GM12864 (cell line): ENCODE measurements around the gene ALKBH8.
A peak's percentile ranks its signal among the peaks of the same experiment; 100 is the strongest.
"Not testable (repeated sequence)": the region's sequence is repeated elsewhere in the genome, so short reads cannot be mapped to it uniquely, and the experiment has no call there.

Experiments used
- DNase-seq: peaks from one replicate; pipeline ENCODE4 v3.0.0-alpha.2; 2011; ENCODE audit warnings: low read depth
- H3K4me3 ChIP-seq: 2 replicates; pipeline ENCODE4 v1.5.1; 2011; ENCODE audit warnings: mild to moderate bottlenecking, low read depth, low read length, control low read depth
- CTCF ChIP-seq: IDR thresholded peaks from 2 replicates; pipeline ENCODE4 v1.5.1; 2011; ENCODE audit warnings: low read depth, mild to moderate bottlenecking, moderate library complexity, low read length, control low read depth, inconsistent platforms; ENCODE audit errors: missing control alignments

ALKBH8 gene

DNA sequence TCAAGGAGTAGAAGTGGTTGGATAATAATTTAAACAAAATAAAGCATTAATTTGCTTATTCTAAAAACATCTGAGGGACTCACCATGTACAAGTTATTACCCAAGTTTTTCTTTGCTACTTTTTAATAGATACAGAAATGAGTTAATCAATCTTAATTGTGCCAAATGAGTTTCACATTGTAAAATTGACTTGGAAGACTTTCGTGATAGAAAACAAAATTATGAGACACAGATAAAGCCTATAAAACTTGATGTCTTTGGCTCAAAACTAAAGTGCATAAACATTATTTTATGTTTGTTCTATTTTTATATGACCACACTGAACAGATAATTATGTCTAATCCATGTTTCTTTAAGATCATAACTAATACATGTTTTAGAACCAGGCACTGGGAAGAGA is 97.8 kb downstream of the ALKBH8 start:
- DNase-seq: no peak
- H3K4me3 ChIP-seq: no peak overlapping the region
- TF ChIP-seq CTCF: no peak

- H3K4me3 ChIP-seq, DNase-seq: not testable (repeated sequence)
These were observed 99.2 kb downstream of the ALKBH8 start for GRCh38 chr11:107466275-107466866.

GRCh38 chr11:107457558-107458271 is 107.8 kb downstream of the ALKBH8 start, which contains the start of gene CWF19L2:
TSS of gene CWF19L2 (minus strand) at chr11:107457825. CDS start at chr11:107457816, 9 bp downstream.
- TF ChIP-seq CTCF: no peak
- DNase-seq: peak; percentile 94
- H3K4me3 ChIP-seq: peak within 1 kb of the TSS; percentile 77

DNA sequence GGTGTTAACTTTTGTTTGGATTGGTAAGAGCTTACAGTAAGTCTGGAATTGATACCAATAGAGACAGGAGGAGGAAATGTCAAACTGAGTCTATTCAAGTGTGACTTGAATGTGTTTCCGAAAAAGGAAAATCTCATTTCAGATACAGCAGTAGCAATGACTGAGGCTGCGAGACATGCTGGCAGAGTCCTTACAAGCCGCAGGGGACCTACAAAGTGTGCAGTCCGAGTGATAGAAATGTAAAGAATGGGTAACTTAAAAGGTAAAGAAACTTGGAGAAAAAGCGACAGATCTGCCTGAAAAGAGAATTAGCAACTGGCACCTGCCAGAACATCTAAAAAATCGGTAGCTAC is 108.4 kb downstream of the ALKBH8 start:
- peak; percentile 8 for DNase-seq
- no peak for TF ChIP-seq CTCF
- H3K4me3 ChIP-seq: peak overlapping the region; percentile 77

DNA sequence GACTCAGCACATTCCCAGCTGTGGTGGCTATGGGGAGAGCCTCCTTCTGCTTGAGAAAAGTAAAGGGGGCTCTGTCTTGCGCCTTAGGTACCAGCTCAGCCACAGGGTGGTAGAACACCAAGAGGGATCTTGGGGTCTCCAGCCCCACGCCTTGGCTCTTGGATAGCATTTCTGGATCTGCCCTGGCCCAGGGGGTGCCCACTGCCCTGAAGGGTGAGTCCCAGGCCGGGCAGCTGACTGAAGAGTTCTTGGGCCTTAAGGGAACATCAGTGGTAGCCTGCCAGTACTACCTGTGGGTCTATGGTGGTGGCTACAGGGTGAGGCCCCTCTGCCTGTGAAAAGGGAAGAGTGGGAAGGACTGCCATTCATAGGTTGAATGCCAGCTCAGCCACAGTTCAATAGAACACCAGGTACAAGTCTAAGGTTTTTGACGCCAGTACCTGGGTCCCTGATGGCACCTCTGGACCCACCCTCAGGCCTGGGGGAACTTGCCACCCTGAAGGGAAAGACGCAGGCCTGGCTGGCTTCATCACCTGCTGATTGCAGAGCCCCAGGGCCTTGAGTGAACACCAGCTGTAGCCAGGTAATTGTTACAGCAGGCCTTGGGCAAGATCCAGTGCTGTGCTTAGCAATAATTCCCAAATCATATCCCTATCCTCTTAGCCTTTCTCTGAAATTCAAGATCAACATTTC is 111.8 kb downstream of the ALKBH8 start:
- no peak for TF ChIP-seq CTCF
- no peak overlapping the region for H3K4me3 ChIP-seq
- DNase-seq: no peak
